ES-I3 (cell line): ENCODE measurements around the gene TECTA.
"Not testable (repeated sequence)": the region's sequence is repeated elsewhere in the genome, so short reads cannot be mapped to it uniquely, and the experiment has no call there.

Experiments used
- H3K36me3 ChIP-seq: 2 replicates; pipeline ENCODE4 v1.6.1; 2013; ENCODE audit warnings: mild to moderate bottlenecking, low read length, control low read depth, moderate library complexity; ENCODE audit not compliant: insufficient read depth
- H3K4me1 ChIP-seq: 2 replicates; pipeline ENCODE4 v1.6.1; 2013; ENCODE audit warnings: mild to moderate bottlenecking, control low read depth, low read length; ENCODE audit not compliant: insufficient read depth
- H3K9ac ChIP-seq: 2 replicates; pipeline ENCODE4 v1.6.1; 2013; ENCODE audit warnings: low read depth, mild to moderate bottlenecking, low read length, moderate library complexity
- H3K9me3 ChIP-seq: 2 replicates; pipeline ENCODE4 v1.6.1; 2013; ENCODE audit warnings: mild to moderate bottlenecking, low read length, moderate library complexity; ENCODE audit not compliant: control insufficient read depth, insufficient read depth

TECTA gene

GRCh38 chr11:121152764-121153163, 51.7 kb downstream of the TECTA start:
- no peaks in the 10 kb centered on the region for H3K9me3 ChIP-seq
- H3K36me3 ChIP-seq, result no peaks in the 10 kb centered on the region
- no peaks in the 10 kb centered on the region for H3K4me1 ChIP-seq
- H3K9ac ChIP-seq, result no peak overlapping the region

DNA sequence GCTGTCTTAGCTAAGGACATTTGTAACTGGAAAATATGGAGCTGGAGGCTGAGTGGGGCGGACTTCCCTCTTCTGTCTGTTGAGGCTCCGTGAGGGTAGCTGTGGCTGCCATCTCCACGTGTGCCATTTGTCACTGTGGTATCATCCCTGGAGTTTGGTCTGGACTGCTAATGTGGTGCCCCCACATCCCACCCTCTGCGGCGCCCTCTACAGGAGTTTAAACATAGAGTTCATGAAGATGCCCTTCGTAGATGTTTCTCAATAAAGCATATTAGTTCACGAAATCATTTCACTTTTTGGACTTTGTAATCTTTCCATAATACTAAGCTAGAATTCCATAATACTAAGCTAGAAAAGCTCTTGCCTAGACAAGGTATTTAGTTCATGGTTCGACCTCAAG, 52.4 kb downstream of the TECTA start:
- Histone ChIP-seq H3K36me3 (no peaks in the 10 kb centered on the region), H3K9ac (no peak overlapping the region), H3K9me3 (no peaks in the 10 kb centered on the region), H3K4me1 (no peaks in the 10 kb centered on the region)

GRCh38 chr11:121154486-121155314, 53.7 kb downstream of the TECTA start:
- Histone ChIP-seq H3K9me3 (no peaks in the 10 kb centered on the region), H3K9ac (no peak overlapping the region), H3K4me1 (no peaks in the 10 kb centered on the region), H3K36me3 (no peaks in the 10 kb centered on the region)

DNA sequence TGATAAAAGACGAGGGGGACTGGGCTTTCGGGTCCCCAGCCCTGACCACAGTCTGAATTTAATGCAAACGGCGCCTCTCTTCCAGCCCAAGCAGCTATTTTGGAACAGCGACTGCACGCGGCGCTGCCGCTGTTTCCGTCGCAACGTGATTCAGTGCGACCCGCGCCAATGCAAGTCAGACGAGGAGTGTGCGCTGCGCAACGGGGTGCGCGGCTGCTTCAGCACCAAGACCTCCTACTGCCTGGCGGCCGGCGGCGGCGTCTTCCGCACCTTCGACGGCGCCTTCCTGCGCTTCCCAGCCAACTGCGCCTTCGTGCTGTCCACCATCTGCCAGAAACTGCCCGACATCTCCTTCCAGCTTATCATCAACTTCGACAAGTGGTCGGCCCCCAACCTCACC, 56.7 kb downstream of the TECTA start:
- no peaks in the 10 kb centered on the region for H3K36me3 ChIP-seq
- H3K9me3 ChIP-seq, result no peaks in the 10 kb centered on the region
- H3K4me1 ChIP-seq, result no peaks in the 10 kb centered on the region
- H3K9ac ChIP-seq, result no peak overlapping the region

DNA sequence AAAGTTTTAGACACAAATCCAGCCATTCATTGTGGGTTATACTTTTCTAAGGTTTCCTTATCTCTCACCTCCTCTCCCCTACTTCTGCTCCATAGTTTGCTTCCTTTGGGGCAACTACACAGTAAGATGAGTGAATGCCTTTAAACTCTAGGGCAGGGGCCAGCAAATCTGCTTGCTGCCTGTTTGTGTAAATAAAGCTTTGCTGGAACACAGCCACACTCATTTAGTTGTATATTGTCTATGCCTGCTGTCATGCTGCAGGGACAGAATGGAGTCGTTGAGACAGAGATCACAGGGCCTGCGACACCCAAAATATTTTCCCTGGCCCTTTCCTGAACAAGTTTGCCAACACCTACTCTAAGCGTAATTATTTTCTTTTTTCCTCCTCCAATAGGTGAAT, 58.7 kb downstream of the TECTA start:
- no peak overlapping the region for H3K9ac ChIP-seq
- H3K4me1 ChIP-seq, result no peaks in the 10 kb centered on the region
- H3K9me3 ChIP-seq, result no peaks in the 10 kb centered on the region
- no peaks in the 10 kb centered on the region for H3K36me3 ChIP-seq

- no peaks in the 10 kb centered on the region for H3K4me1 ChIP-seq
- H3K9ac ChIP-seq, result no peak overlapping the region
- H3K36me3 ChIP-seq, result no peaks in the 10 kb centered on the region
- no peaks in the 10 kb centered on the region for H3K9me3 ChIP-seq
These were observed 60.4 kb downstream of the TECTA start for GRCh38 chr11:121161349-121161917.

- Histone ChIP-seq H3K9me3 (no peaks in the 10 kb centered on the region), H3K36me3 (no peaks in the 10 kb centered on the region), H3K9ac (no peak overlapping the region), H3K4me1 (no peaks in the 10 kb centered on the region)
These were observed 62.7 kb downstream of the TECTA start for GRCh38 chr11:121163658-121164308.

GRCh38 chr11:121177629-121178028, 76.6 kb downstream of the TECTA start:
- not testable (repeated sequence) for H3K4me1 ChIP-seq, H3K9me3 ChIP-seq, H3K36me3 ChIP-seq, H3K9ac ChIP-seq

DNA sequence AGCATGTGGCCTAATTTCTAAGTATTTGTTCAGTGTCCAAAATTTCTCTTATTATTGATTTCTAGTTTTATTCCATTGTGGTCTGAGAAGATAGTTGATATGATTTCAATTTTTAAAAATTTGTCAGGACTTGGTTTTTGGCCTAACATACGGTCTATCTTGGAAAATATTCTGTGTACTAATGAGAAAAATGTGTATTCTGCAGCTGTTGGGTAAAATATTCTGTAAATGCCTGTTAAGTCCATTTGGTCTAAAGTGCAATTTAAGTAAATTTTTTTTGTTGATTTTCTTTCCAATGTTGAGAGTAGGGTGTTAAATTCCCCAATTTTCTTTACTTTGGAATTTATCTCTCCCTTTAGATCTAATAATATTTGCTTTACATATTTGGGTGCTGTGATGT, 78.3 kb downstream of the TECTA start:
- Histone ChIP-seq H3K4me1 (no peaks in the 10 kb centered on the region), H3K9ac (no peak overlapping the region), H3K9me3 (peaks cover 4% of the 10 kb centered on the region; the same call in 1 of the 2 replicates), H3K36me3 (no peaks in the 10 kb centered on the region)

DNA sequence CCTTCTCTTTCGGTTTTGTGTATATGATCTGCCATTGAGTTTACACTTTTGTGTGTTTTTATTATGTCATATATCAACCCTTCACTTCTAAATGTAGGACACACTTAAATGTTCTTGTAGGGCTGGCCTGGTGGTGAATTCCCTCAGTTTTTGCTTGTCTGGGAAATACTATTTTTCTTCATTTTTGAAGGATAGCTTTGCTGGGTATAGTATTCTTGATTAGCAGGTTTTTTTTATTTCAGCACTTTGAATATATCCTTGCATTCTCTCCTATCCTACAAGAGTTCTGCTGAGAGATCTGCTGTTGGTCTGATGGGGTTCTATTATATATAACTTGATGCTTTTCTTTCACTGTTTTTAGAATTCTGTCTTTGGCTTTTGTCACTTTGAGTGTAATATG, 79.1 kb downstream of the TECTA start:
- peaks cover 4% of the 10 kb centered on the region; the same call in 1 of the 2 replicates for H3K9me3 ChIP-seq
- no peaks in the 10 kb centered on the region for H3K4me1 ChIP-seq
- H3K9ac ChIP-seq, result no peak overlapping the region
- no peaks in the 10 kb centered on the region for H3K36me3 ChIP-seq

DNA sequence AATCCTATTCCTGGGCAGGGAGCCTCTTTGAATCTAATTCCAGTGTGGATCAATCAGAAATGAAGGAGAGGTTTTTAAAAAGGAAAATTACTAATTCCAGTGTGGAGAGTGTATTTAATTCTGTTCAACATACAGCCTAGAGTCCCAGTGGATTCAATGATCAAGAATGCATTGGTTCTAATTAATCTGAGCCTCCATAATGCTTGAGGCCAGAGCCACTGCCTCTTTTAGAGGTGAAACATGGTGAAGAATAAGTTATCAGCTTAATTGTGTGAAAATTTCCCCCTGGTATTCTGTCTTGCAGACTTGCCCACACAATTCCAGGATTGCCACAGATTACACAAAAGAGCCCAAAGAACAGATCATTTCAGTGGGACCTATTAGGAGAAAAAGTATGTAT, 87.7 kb downstream of the TECTA start:
- no peak overlapping the region for H3K9ac ChIP-seq
- H3K4me1 ChIP-seq, result no peaks in the 10 kb centered on the region
- H3K9me3 ChIP-seq, result no peaks in the 10 kb centered on the region
- no peaks in the 10 kb centered on the region for H3K36me3 ChIP-seq

GRCh38 chr11:121191818-121192217, 90.8 kb downstream of the TECTA start:
- Histone ChIP-seq H3K9me3 (no peaks in the 10 kb centered on the region), H3K9ac (no peak overlapping the region), H3K4me1 (no peaks in the 10 kb centered on the region), H3K36me3 (no peaks in the 10 kb centered on the region)

DNA sequence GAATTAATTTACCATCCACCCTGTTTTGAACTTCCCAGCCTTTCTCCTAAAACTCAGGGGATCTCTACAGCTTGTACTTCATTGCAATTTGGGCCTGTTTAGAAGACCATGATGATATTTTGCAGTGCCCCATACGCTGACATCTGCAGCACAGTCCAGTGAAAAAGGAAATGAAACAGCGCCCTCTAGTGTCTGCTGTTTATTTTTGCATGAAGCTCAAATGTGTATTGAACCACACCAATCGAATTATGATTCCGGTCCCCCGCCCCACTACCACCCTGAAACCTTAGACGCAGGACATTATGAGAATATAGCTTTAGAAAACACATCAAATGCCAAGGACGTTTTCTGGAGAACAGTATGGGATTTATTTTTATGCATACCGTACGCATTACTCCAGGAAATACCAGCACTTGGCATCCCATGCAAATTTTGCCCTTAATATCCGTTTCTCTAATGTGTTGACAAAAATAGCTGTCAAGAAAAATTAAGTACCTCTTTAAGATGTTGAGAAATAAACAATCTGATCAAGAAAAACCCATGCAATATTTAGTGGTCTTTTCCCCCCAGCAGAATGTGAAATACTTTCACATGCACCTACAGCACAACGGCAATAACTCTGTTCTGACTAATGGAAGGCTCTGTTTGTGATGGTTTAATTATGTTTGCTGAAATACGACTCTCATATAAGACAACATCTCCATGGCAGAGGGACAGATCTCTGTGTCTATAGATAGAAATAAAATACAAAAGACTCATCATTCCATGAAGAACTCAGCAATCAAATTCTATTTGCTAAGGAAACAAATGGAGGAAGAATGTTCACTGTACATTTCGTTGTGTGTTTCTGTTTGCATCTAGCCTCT, 93.9 kb downstream of the TECTA start:
- no peak overlapping the region for H3K9ac ChIP-seq
- no peaks in the 10 kb centered on the region for H3K36me3 ChIP-seq
- H3K4me1 ChIP-seq, result peaks cover 9% of the 10 kb centered on the region
- no peaks in the 10 kb centered on the region for H3K9me3 ChIP-seq

DNA sequence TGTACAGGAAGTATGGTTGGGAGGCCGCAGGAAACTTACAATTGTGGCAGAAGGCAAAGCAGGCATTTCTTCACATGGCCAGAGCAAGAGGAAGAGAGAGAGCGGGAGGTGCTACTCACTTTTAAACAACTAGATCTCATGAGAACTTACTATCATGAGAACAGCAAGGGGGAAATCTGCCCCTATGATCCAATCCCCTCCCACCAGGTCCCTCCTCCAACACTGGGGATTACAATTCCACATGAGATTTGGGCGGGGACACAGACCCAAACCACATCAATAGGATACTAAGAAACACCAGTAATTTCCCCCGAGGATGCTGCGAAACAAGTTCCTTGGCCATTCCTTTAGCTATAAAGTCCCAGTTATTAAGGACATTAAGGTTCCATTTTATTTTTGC, 97.4 kb downstream of the TECTA start:
- no peaks in the 10 kb centered on the region for H3K9me3 ChIP-seq
- no peaks in the 10 kb centered on the region for H3K36me3 ChIP-seq
- no peak overlapping the region for H3K9ac ChIP-seq
- H3K4me1 ChIP-seq, result peaks cover 9% of the 10 kb centered on the region
